Prostate gland (tissue), 2 donors: ENCODE measurements around the gene TPSD1.

Source experiments
- POLR2AphosphoS5 ChIP-seq: sonication (generic); formaldehyde crosslinking; IDR thresholded peaks from one replicate; pipeline ENCODE4 v1.6.1; 2017; ENCODE audit warnings: antibody characterized with exemption
- TF ChIP-seq, protein P1 (sequence below), 4 experiments: fragments of 200-600 bp in 2 of 4; fragments of 450-650 bp in 2 of 4; sonication (generic) in 2 of 4; IDR thresholded peaks; 1 replicate in 3 of 4; 2 replicates in 1 of 4; pipeline ENCODE4 v1.5.1; 2016 to 2019; ENCODE audit warnings: antibody characterized with exemption in 4 of 4, mild to moderate bottlenecking in 2 of 4, moderate library complexity in 2 of 4

DNA sequence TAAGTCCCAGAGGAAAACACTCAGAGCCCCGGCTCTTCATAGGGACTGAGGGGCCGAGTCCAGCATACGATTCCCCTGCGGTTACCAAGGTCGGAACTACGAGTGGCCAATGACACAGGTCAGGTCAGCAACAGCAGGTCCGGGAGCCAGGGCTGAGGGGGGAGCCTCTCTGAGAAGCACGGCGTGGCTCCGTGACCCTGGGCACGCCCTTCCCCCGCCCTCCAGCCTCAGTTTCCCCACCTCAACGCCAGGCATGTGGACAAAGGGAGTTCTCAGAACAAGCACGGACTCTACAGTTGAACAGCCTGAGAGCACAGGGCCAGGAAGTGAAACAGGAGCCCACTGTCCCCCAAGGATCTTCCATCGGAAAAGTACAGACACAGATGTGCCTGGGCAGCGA is 25.6 kb downstream of the TPSD1 start:
- TF ChIP-seq, protein P1, sequence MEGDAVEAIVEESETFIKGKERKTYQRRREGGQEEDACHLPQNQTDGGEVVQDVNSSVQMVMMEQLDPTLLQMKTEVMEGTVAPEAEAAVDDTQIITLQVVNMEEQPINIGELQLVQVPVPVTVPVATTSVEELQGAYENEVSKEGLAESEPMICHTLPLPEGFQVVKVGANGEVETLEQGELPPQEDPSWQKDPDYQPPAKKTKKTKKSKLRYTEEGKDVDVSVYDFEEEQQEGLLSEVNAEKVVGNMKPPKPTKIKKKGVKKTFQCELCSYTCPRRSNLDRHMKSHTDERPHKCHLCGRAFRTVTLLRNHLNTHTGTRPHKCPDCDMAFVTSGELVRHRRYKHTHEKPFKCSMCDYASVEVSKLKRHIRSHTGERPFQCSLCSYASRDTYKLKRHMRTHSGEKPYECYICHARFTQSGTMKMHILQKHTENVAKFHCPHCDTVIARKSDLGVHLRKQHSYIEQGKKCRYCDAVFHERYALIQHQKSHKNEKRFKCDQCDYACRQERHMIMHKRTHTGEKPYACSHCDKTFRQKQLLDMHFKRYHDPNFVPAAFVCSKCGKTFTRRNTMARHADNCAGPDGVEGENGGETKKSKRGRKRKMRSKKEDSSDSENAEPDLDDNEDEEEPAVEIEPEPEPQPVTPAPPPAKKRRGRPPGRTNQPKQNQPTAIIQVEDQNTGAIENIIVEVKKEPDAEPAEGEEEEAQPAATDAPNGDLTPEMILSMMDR (IDR thresholded peaks at IDR 0.05) = no peak
- TF ChIP-seq POLR2AphosphoS5 = no peak
